ENCODE data around the gene IFNA1.

DNA sequence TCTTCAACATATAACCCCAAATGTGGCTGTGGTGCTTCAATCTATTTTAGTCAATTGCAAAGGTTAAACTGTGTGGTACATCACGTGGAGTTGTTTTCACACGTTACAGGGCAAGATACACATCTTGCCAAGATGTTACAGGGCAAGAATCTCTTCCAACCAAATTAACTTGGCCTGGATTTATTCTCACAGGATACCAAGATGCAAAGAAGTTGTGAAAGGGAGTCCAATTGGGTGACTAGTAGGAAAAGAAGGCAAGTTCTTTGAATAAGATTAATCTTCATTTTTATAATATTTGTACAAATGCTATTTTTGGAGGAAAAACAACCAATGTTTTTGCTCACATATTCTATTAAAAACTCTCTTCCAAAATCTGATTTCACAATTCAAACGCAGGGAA is 36.1 kb upstream of the IFNA1 start:
- TF ChIP-seq, protein P1, sequence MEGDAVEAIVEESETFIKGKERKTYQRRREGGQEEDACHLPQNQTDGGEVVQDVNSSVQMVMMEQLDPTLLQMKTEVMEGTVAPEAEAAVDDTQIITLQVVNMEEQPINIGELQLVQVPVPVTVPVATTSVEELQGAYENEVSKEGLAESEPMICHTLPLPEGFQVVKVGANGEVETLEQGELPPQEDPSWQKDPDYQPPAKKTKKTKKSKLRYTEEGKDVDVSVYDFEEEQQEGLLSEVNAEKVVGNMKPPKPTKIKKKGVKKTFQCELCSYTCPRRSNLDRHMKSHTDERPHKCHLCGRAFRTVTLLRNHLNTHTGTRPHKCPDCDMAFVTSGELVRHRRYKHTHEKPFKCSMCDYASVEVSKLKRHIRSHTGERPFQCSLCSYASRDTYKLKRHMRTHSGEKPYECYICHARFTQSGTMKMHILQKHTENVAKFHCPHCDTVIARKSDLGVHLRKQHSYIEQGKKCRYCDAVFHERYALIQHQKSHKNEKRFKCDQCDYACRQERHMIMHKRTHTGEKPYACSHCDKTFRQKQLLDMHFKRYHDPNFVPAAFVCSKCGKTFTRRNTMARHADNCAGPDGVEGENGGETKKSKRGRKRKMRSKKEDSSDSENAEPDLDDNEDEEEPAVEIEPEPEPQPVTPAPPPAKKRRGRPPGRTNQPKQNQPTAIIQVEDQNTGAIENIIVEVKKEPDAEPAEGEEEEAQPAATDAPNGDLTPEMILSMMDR (IDR thresholded peaks at IDR 0.05): no peak
- TF ChIP-seq POLR2A (IDR thresholded peaks at IDR 0.05): no peak

Data from esophagus squamous epithelium (tissue), 4 donors.